ENCODE results near the gene RPL27. TPM values are rescaled to one million over a fixed set of nuclear protein-coding genes. Genes with fewer than 3 reads are reported as not detected.

RPL27 gene
- total and polyA plus RNA-seq, 2 of the 13 experiments (the other 11 are each of a cell fraction or from before 2014, with no cell fraction given) = 1,585 to 5,840 TPM

DNA sequence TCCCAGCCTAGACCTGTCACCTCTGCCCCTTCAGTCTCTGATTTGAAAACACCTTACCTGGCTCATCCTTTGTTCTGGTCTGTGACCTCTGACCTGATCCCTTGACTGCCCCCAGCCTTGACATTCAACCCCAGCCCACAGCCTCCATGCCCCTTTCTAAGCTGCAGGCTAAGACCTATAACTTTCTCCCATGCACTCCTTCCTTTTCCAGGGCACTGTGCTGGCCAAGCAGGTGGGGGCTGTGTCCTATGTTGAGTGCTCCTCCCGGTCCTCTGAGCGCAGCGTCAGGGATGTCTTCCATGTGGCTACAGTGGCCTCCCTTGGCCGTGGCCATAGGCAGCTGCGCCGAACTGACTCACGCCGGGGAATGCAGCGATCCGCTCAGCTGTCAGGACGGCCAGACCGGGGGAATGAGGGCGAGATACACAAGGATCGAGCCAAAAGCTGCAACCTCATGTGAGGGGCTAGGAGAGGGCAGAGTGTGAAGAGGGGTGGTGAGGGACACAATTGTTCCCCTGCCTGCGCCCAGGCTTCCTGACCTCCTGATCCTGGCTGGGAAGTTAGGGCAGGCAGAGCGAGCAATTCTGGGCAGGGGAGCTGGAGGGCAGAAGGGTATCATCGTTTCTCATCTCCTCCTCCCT, 30.1 kb downstream of the RPL27 start (continued):
- TF ChIP-seq, protein P1, sequence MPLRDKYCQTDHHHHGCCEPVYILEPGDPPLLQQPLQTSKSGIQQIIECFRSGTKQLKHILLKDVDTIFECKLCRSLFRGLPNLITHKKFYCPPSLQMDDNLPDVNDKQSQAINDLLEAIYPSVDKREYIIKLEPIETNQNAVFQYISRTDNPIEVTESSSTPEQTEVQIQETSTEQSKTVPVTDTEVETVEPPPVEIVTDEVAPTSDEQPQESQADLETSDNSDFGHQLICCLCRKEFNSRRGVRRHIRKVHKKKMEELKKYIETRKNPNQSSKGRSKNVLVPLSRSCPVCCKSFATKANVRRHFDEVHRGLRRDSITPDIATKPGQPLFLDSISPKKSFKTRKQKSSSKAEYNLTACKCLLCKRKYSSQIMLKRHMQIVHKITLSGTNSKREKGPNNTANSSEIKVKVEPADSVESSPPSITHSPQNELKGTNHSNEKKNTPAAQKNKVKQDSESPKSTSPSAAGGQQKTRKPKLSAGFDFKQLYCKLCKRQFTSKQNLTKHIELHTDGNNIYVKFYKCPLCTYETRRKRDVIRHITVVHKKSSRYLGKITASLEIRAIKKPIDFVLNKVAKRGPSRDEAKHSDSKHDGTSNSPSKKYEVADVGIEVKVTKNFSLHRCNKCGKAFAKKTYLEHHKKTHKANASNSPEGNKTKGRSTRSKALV (CRISPR knock-in tag; IDR thresholded peaks at IDR 0.05) = peak; percentile 78
- TF ChIP-seq NR2F2 (IDR thresholded peaks at IDR 0.05; ENCODE audit: borderline replicate concordance, low read depth) = peak; percentile 76
- TF ChIP-seq, protein P2, sequence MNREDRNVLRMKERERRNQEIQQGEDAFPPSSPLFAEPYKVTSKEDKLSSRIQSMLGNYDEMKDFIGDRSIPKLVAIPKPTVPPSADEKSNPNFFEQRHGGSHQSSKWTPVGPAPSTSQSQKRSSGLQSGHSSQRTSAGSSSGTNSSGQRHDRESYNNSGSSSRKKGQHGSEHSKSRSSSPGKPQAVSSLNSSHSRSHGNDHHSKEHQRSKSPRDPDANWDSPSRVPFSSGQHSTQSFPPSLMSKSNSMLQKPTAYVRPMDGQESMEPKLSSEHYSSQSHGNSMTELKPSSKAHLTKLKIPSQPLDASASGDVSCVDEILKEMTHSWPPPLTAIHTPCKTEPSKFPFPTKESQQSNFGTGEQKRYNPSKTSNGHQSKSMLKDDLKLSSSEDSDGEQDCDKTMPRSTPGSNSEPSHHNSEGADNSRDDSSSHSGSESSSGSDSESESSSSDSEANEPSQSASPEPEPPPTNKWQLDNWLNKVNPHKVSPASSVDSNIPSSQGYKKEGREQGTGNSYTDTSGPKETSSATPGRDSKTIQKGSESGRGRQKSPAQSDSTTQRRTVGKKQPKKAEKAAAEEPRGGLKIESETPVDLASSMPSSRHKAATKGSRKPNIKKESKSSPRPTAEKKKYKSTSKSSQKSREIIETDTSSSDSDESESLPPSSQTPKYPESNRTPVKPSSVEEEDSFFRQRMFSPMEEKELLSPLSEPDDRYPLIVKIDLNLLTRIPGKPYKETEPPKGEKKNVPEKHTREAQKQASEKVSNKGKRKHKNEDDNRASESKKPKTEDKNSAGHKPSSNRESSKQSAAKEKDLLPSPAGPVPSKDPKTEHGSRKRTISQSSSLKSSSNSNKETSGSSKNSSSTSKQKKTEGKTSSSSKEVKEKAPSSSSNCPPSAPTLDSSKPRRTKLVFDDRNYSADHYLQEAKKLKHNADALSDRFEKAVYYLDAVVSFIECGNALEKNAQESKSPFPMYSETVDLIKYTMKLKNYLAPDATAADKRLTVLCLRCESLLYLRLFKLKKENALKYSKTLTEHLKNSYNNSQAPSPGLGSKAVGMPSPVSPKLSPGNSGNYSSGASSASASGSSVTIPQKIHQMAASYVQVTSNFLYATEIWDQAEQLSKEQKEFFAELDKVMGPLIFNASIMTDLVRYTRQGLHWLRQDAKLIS (CRISPR knock-in tag; IDR thresholded peaks at IDR 0.05) = no peak
- no peak for TF ChIP-seq FOXJ3 (CRISPR knock-in tag; IDR thresholded peaks at IDR 0.05; ENCODE audit: borderline replicate concordance)
- TF ChIP-seq, protein P3, sequence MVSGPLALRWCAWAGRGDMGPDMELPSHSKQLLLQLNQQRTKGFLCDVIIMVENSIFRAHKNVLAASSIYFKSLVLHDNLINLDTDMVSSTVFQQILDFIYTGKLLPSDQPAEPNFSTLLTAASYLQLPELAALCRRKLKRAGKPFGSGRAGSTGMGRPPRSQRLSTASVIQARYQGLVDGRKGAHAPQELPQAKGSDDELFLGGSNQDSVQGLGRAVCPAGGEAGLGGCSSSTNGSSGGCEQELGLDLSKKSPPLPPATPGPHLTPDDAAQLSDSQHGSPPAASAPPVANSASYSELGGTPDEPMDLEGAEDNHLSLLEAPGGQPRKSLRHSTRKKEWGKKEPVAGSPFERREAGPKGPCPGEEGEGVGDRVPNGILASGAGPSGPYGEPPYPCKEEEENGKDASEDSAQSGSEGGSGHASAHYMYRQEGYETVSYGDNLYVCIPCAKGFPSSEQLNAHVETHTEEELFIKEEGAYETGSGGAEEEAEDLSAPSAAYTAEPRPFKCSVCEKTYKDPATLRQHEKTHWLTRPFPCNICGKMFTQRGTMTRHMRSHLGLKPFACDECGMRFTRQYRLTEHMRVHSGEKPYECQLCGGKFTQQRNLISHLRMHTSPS (CRISPR knock-in tag; IDR thresholded peaks at IDR 0.05; ENCODE audit: low read depth) = no peak
- peak; percentile 50; the same call in 1 of the 2 replicates for TF ChIP-seq FOXO1 (CRISPR knock-in tag; IDR thresholded peaks at IDR 0.05)
- no peak for TF ChIP-seq ARNTL (CRISPR knock-in tag; IDR thresholded peaks at IDR 0.05)
- TF ChIP-seq PTBP1 (IDR thresholded peaks at IDR 0.05; ENCODE audit: low read depth, low read length, poor library complexity, severe bottlenecking) = no peak
- TF ChIP-seq ZIK1 (CRISPR knock-in tag; IDR thresholded peaks at IDR 0.05; ENCODE audit: borderline replicate concordance, low read depth) = 0 out of 2 replicates have a peak, but pooled peaks have one; percentile 18
- TF ChIP-seq POLR2A (IDR thresholded peaks at IDR 0.05; ENCODE audit: insufficient read depth in 1 of 2, low read depth in 2 of 2, low read length in 2 of 2) = no peak
- no peak for TF ChIP-seq ZBTB42 (CRISPR knock-in tag; IDR thresholded peaks at IDR 0.05)
- no peak for TF ChIP-seq RFX3 (CRISPR knock-in tag; IDR thresholded peaks at IDR 0.05)
- 0 out of 2 replicates have a peak, but pooled peaks have one; percentile 74 for TF ChIP-seq ZNF260 (CRISPR knock-in tag; IDR thresholded peaks at IDR 0.05; ENCODE audit: borderline replicate concordance, low read depth)
- TF ChIP-seq ZNF883 (CRISPR knock-in tag; IDR thresholded peaks at IDR 0.05; ENCODE audit: not compliant biosample characterization) = peak; percentile 72
- TF ChIP-seq NR2C2 (CRISPR knock-in tag; IDR thresholded peaks at IDR 0.05; ENCODE audit: borderline replicate concordance) = peak; percentile 84
- TF ChIP-seq HOXA3 (CRISPR knock-in tag; IDR thresholded peaks at IDR 0.05) = peak; percentile 34; the same call in 1 of the 2 replicates
- TF ChIP-seq MTA1 (CRISPR knock-in tag; IDR thresholded peaks at IDR 0.05; ENCODE audit: borderline replicate concordance) = peak; percentile 63; the same call in 1 of the 2 replicates
- TF ChIP-seq ZNF605 (CRISPR knock-in tag; IDR thresholded peaks at IDR 0.05) = peak; percentile 27; the same call in 1 of the 2 replicates
- peak; percentile 18; the same call in 1 of the 2 replicates for TF ChIP-seq KDM2A (CRISPR knock-in tag; IDR thresholded peaks at IDR 0.05; ENCODE audit: borderline replicate concordance, low read depth)
- TF ChIP-seq HNF4A (CRISPR knock-in tag; IDR thresholded peaks at IDR 0.05) = no peak; the same call in 1 of the 2 replicates
- 0 out of 2 replicates have a peak, but pooled peaks have one; percentile 75 for TF ChIP-seq SSRP1 (CRISPR knock-in tag; IDR thresholded peaks at IDR 0.05)
- TF ChIP-seq SP4 (CRISPR knock-in tag; IDR thresholded peaks at IDR 0.05) = 0 out of 2 replicates have a peak, but pooled peaks have one; percentile 44

Data from HepG2 (cell line).